Inflammatory macrophage treated with lipopolysaccharide for 1 hour (primary cell): ENCODE data around the gene TLL2.

Experiments
- DNase-seq, 2 donors: peaks; one replicate each; pipeline ENCODE4 v3.0.0-alpha.2; 2020 to 2022

Gene TLL2

GRCh38 chr10:96420228-96421009 lies 93.3 kb downstream of the TLL2 start:
- no peak for DNase-seq

- DNase-seq = no peak
These were observed 94.4 kb downstream of the TLL2 start for GRCh38 chr10:96419351-96419750.

GRCh38 chr10:96418582-96418981 lies 95.1 kb downstream of the TLL2 start:
- DNase-seq = no peak

GRCh38 chr10:96417441-96417840 lies 96.3 kb downstream of the TLL2 start:
- DNase-seq = no peak

- DNase-seq = no peak
These were observed 97.1 kb downstream of the TLL2 start for GRCh38 chr10:96416643-96417042.

GRCh38 chr10:96415891-96416554 lies 97.7 kb downstream of the TLL2 start:
- no peak for DNase-seq

GRCh38 chr10:96415150-96415890 lies 98.4 kb downstream of the TLL2 start:
- no peak for DNase-seq

GRCh38 chr10:96414303-96414702 lies 99.4 kb downstream of the TLL2 start:
- no peak for DNase-seq

- DNase-seq = no peak
These were observed 100.5 kb downstream of the TLL2 start for GRCh38 chr10:96413151-96413787.

GRCh38 chr10:96411716-96412320 lies 101.9 kb downstream of the TLL2 start:
- no peak for DNase-seq

- DNase-seq = no peak
These were observed 103.4 kb downstream of the TLL2 start for GRCh38 chr10:96410296-96410695.

- no peak for DNase-seq
These were observed 105.5 kb downstream of the TLL2 start for GRCh38 chr10:96408201-96408600.

GRCh38 chr10:96407560-96408069 lies 106.1 kb downstream of the TLL2 start:
- DNase-seq = no peak

GRCh38 chr10:96406091-96406490 lies 107.6 kb downstream of the TLL2 start:
- no peak for DNase-seq

- DNase-seq = no peak
These were observed 111.1 kb downstream of the TLL2 start for GRCh38 chr10:96402417-96403305.

- no peak for DNase-seq
These were observed 112.7 kb downstream of the TLL2 start for GRCh38 chr10:96401036-96401435.

GRCh38 chr10:96400465-96400864 lies 113.3 kb downstream of the TLL2 start:
- DNase-seq = no peak

- DNase-seq = no peak
These were observed 115.8 kb downstream of the TLL2 start for GRCh38 chr10:96397902-96398301.

- DNase-seq = peak; percentile 47 to 80
These were observed 117.5 kb downstream of the TLL2 start for GRCh38 chr10:96395931-96396877.

GRCh38 chr10:96390460-96390864 lies 123.3 kb downstream of the TLL2 start:
- no peak for DNase-seq
